Bronchus fibroblast of lung (primary cell): ENCODE data around the gene RTBDN. TPM values are rescaled to one million over a fixed set of nuclear protein-coding genes. Genes with fewer than 3 reads are reported as not detected.

Experiments used
- total RNA-seq: library from RNA; depleted of rRNA; stranded (reverse); fragments of >200 nt; gene quantifications from 2 replicates; pipeline ENCODE4 v1.2.3, GENCODE V29; 2015

Gene RTBDN
- total RNA-seq = not detected in 2 replicates

GRCh38 chr19:12834566-12834943, at the start of gene RTBDN:
Gene RTBDN (minus strand): TSS chr19:12834579. CDS start chr19:12829979, 4,600 bp downstream.

GRCh38 chr19:12881172-12881808, 46.9 kb upstream of the RTBDN start, which contains the start of gene DNASE2:
Gene DNASE2 (minus strand): TSS chr19:12881449. CDS start chr19:12881375, 74 bp downstream.

GRCh38 chr19:12838182-12838885, 4.0 kb upstream of the RTBDN start, which contains the start of gene MAST1:
Gene MAST1 (plus strand): TSS chr19:12838515. CDS start chr19:12838573, 58 bp downstream.

GRCh38 chr19:12806242-12807081, 27.9 kb downstream of the RTBDN start, which contains the start of gene RNASEH2A:
Gene RNASEH2A (plus strand): TSS chr19:12806584. CDS start chr19:12806674, 90 bp downstream.

GRCh38 chr19:12801466-12802266, 32.7 kb downstream of the RTBDN start, which contains the start of the genes PRDX2 and THSD8:
Gene PRDX2 (minus strand): TSS chr19:12801800. CDS start chr19:12801261, 539 bp downstream.
Gene THSD8 (plus strand): TSS chr19:12802069. CDS start chr19:12802072, 3 bp downstream.

GRCh38 chr19:12791345-12792050, 42.9 kb downstream of the RTBDN start, which contains the start of gene JUNB:
Gene JUNB (plus strand): TSS chr19:12791486. CDS start chr19:12791772, 286 bp downstream.

Other genes starting within 250 kb of the RTBDN start
- gene ZNF490, start 223.8 kb downstream of the RTBDN start, total RNA-seq = 5.6 and 5.7 TPM in 2 replicates
- gene ZNF791, start 223.7 kb downstream of the RTBDN start, total RNA-seq = 5.5 and 5.8 TPM in 2 replicates
- 38.1 and 48.3 TPM in 2 replicates for gene MAN2B1, start 167.8 kb downstream of the RTBDN start, total RNA-seq
- 11.9 and 12.5 TPM in 2 replicates for gene WDR83, start 167.8 kb downstream of the RTBDN start, total RNA-seq
- 86.8 and 95.9 TPM in 2 replicates for gene DHPS, start 152.7 kb downstream of the RTBDN start, total RNA-seq
- gene GNG14, start 146.6 kb downstream of the RTBDN start, total RNA-seq = not detected in 2 replicates
- gene FBXW9, start 137.9 kb downstream of the RTBDN start, total RNA-seq = 15.1 and 16.1 TPM in 2 replicates
- gene TNPO2, start 110.6 kb downstream of the RTBDN start, total RNA-seq = 19.3 and 22.4 TPM in 2 replicates
- 361 and 399 TPM in 2 replicates for gene TRIR, start 99.9 kb downstream of the RTBDN start, total RNA-seq
- gene GET3, start 97.1 kb downstream of the RTBDN start, total RNA-seq = 122 and 149 TPM in 2 replicates
- not detected in 2 replicates for gene BEST2, start 82.8 kb downstream of the RTBDN start, total RNA-seq
- 7.0 and 10.9 TPM in 2 replicates for gene HOOK2, start 59.0 kb downstream of the RTBDN start, total RNA-seq
- 96.3 and 105 TPM in 2 replicates for gene JUNB, start 43.1 kb downstream of the RTBDN start, total RNA-seq
- 409 and 461 TPM in 2 replicates for gene PRDX2, start 32.8 kb downstream of the RTBDN start, total RNA-seq
- not detected in 2 replicates for gene THSD8, start 32.5 kb downstream of the RTBDN start, total RNA-seq
- gene RNASEH2A, start 28.0 kb downstream of the RTBDN start, total RNA-seq = 57.0 and 62.4 TPM in 2 replicates
- 0.17 and 0.89 TPM in 2 replicates for gene MAST1, start 3.9 kb upstream of the RTBDN start, total RNA-seq
- gene DNASE2, start 46.9 kb upstream of the RTBDN start, total RNA-seq = 21.3 and 28.6 TPM in 2 replicates
- gene KLF1, start 52.6 kb upstream of the RTBDN start, total RNA-seq = 0.17 TPM in 1 of 2 replicates, not detected in the other
- gene GCDH, start 56.6 kb upstream of the RTBDN start, total RNA-seq = 49.1 and 51.1 TPM in 2 replicates
- 0.74 and 0.84 TPM in 2 replicates for gene SYCE2, start 84.7 kb upstream of the RTBDN start, total RNA-seq
- 72.5 and 72.7 TPM in 2 replicates for gene FARSA, start 99.1 kb upstream of the RTBDN start, total RNA-seq
- gene CALR, start 104.0 kb upstream of the RTBDN start, total RNA-seq = 1,083 and 1,086 TPM in 2 replicates
- gene RAD23A, start 111.3 kb upstream of the RTBDN start, total RNA-seq = 138 and 145 TPM in 2 replicates
- 63.0 and 81.9 TPM in 2 replicates for gene GADD45GIP1, start 122.6 kb upstream of the RTBDN start, total RNA-seq
- not detected in 2 replicates for gene DAND5, start 135.0 kb upstream of the RTBDN start, total RNA-seq
- gene NFIX, start 160.9 kb upstream of the RTBDN start, total RNA-seq = 41.0 and 42.9 TPM in 2 replicates